ENCODE measurements around the gene WDR35.

- no peak for TF ChIP-seq RAD21 (IDR thresholded peaks at IDR 0.05; ENCODE audit: low read depth)
- no peak for TF ChIP-seq FOXM1 (IDR thresholded peaks at IDR 0.05; ENCODE audit: borderline replicate concordance, low read depth)
- peak; percentile 16; the same call in 1 of the 2 replicates for TF ChIP-seq MAX (IDR thresholded peaks at IDR 0.05)
- TF ChIP-seq NFIC (IDR thresholded peaks at IDR 0.05), result no peak
- no peak for TF ChIP-seq REST (IDR thresholded peaks at IDR 0.05; ENCODE audit: low read depth)
These were observed 22.6 kb upstream of the WDR35 start, which contains the start of gene MATN3 for GRCh38 chr2:20012282-20013125.

Measured in Ishikawa (cell line).